B cell (primary cell): Measurements from ENCODE around the gene PREX1.

ENCODE experiments used
- EZH2 ChIP-seq: IDR thresholded peaks from 2 replicates; pipeline ENCODE4 v1.6.1; 2012; ENCODE audit warnings: borderline replicate concordance, low read depth, mild to moderate bottlenecking, moderate library complexity, low read length; ENCODE audit not compliant: insufficient read depth, poor library complexity, severe bottlenecking
- TF ChIP-seq, protein P1 (sequence below): fragments of 200-600 bp; IDR thresholded peaks from one replicate; pipeline ENCODE4 v1.8.0; 2022; ENCODE audit warnings: antibody characterized with exemption, mild to moderate bottlenecking

- TF ChIP-seq, protein P1, sequence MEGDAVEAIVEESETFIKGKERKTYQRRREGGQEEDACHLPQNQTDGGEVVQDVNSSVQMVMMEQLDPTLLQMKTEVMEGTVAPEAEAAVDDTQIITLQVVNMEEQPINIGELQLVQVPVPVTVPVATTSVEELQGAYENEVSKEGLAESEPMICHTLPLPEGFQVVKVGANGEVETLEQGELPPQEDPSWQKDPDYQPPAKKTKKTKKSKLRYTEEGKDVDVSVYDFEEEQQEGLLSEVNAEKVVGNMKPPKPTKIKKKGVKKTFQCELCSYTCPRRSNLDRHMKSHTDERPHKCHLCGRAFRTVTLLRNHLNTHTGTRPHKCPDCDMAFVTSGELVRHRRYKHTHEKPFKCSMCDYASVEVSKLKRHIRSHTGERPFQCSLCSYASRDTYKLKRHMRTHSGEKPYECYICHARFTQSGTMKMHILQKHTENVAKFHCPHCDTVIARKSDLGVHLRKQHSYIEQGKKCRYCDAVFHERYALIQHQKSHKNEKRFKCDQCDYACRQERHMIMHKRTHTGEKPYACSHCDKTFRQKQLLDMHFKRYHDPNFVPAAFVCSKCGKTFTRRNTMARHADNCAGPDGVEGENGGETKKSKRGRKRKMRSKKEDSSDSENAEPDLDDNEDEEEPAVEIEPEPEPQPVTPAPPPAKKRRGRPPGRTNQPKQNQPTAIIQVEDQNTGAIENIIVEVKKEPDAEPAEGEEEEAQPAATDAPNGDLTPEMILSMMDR = no peak
- TF ChIP-seq EZH2 = no peak
These were observed 28.3 kb upstream of the PREX1 start for GRCh38 chr20:48856130-48856529.
